Fibroblast of skin of left quadriceps (primary cell): ENCODE measurements around the gene ATG2B.
A peak's percentile ranks its signal among the peaks of the same experiment; 100 is the strongest.
"Not testable (repeated sequence)": the region's sequence is repeated elsewhere in the genome, so short reads cannot be mapped to it uniquely, and the experiment has no call there.

ENCODE experiments used
- DNase-seq, 2 experiments: peaks; one replicate each; pipeline ENCODE4 v3.0.0-alpha.2; 2013; ENCODE audit warnings: low read depth in 2 of 2

ATG2B gene

DNA sequence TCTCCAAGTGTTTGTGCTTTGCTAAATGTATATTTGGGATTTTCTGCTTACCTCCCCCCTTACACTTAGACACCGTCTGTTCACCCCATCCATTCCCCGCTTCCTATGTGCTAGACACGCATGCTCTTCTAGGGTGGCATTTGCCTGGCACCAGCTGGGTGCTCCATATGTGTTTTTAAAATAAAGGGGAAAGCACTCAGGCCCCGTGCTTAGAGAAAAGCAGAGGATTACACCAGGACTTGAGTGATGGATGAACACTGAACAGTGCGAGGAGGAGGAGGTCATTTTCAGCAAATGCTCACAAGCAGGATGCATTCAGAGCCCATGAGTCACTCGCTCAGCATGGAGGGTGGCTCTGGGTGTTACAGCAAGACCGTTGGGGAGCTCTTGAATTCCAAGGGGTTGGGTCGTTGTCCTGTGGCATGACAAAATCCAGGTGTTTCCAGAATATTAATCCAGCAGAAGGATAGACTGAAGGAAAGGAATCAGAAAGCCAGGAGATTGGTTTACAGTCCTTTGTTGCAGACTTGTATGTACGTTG, 110.1 kb downstream of the ATG2B start:
- peak; percentile 84 to 85 for DNase-seq

DNA sequence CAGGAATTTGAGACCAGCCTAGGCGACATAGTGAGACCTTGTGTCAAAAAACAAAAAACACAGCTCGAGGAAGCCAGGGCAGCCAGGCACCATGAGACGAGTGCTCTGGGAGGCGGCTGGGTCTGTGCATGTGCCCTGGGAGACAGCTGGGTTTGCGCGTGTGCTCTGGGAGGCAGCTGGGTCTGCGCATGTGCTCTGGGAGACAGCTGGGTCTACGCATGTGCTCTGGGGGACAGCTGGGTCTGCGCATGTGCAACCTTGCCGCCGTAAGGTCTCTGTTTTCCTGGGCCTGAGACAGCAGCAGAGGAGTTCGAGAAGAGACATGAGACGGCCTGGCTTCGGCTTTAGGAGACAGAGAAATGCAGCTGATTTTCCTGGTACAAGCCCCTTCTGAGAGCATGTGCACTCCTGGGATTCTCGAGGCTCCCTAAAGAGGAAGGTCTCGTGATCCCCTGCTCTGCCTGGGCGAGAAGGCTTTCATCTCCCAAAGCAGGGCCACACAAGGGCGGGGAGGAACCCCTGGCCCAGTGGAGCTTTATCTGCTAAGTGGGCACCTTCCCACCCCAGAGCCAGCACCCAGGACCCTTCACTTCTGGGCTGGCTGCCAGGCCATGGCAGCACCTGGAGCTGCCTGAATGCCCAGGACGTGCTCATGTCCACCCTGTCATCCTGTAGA, 110.7 kb downstream of the ATG2B start:
- DNase-seq: peak; percentile 54 to 57

- DNase-seq: no peak
Observed at GRCh38 chr14:96251656-96252155, 111.4 kb downstream of the ATG2B start.

DNA sequence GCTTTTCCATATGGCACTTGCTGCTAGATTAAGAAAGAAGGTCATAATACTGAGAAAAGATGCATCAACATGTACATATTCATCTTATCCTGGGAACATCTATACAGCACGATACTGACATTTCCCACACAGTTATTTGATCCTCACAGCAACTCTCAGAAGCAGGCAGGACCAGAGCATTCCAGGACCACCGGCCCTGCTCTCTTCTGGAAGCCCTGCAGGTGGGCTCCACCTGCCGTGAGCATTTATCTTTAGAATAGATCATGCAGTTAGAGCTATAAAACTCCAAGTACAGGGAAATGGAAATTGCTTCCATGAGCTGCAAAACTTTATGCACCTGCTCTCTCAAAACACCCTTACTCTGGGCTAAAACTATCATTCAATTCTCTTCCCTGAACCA, 112.7 kb downstream of the ATG2B start:
- DNase-seq: no peak

DNA sequence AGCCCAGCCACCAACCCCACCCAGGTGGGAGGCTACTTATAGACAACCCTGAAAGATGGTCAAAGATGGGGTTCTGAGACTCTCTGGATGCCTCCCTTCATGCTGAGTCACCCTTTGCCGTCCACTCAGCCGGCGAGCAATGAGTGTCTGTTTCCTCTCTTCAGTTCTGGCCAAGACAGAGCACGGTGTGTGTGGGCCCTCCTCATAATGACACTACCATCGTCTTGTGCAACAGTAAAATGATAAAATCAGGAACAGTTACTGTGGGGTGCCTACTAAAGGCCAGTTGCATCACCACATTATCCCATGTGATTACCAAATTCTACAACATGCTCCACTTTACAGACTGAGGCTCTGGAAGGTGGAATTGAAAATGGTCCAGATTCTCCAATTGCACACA, 114.1 kb downstream of the ATG2B start:
- DNase-seq: peak; percentile 81 to 83

DNA sequence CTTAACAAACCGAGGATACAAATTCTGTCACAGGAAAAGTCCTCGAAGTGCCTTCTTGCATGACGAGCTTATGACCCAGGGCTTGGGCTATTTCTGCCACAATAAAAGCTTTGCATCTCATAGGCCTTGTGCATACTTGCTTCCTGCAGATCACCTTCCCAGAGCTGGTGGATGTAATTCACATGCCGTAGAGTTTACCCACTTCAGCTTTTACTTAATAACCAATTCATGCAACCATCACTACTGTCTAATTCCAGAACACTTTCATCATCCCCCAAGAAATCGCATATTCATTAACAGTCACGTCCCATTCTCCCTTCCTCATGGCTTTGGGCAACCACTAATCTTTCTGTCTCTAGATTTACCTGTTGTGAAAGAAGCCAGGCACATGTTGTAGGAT, 116.1 kb downstream of the ATG2B start:
- no peak for DNase-seq

DNA sequence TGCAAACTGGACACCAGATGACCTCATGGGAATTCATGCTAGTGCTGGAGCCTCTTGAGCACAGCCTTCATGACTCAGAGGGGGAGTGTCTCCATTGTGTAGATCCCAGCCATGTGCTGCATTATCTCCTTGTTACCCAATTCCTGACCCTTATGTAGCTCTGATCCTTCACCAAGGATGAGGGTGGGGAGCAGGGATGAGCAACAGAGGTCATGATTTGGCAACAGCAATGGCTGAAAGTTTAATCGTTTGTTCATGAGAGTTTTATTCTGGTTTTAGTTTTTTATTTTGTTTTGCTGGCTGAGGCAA, 116.6 kb downstream of the ATG2B start:
- peak; percentile 78 to 82 for DNase-seq

GRCh38 chr14:96245710-96246538, 117.2 kb downstream of the ATG2B start:
- DNase-seq: peak; percentile 62 to 67

DNA sequence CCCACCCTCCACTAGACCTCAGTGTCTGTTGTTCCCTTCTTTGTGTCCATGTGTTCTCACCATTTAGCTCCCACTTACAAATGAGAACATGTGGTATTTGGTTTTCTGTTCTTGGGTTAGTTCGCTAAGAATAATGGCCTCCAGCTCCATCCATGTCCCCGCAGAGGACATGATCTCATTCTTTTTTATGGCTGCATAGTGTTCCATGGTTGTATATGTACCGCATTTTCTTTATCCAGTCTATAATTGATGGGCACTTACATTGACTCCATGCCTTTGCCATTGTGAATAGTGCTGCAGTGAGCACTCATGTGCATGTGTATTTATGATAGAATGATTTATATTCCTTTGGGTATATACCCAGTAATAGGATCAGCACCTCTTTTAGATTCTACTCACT, 118.1 kb downstream of the ATG2B start:
- DNase-seq: not testable (repeated sequence)

DNA sequence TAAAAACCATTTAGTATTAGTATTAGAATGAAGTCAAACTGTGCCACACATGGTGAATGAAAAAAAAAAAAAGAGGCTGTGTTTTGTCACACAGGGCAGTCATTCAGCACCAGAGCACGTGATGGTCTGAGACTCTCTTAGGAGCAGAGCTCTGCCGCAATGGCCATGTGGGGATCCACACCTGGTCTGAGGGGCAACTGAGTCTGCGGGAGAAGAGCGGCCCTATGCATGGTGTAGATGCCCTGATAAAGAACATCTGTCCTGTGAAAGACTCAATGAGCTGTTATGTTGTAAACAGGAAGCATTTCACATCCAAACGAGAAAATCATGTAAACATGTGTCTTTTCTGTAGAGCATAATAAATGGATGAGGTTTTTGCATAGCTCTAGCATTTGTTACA, 119.4 kb downstream of the ATG2B start:
- no peak for DNase-seq

DNA sequence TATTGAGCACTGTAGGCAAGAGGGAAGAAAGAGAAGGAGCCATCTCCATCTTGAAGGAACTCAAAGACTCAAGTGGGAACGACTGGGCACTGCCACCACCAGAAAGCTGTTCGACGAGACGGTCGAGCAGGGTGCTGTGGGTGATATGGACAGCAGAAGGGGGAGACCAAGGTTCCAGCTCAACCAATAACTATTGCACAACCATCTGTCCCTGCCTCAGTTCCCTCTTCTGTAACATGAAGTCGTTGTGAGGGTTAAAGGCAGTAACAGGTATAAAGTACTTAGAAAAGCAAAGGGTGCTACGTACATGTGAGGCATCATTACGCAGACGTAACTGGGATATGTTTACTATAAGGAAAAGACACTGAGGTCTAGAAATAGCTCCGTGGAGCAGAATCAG, 121.0 kb downstream of the ATG2B start:
- no peak for DNase-seq

GRCh38 chr14:96240641-96241040, 122.5 kb downstream of the ATG2B start:
- DNase-seq: no peak

DNA sequence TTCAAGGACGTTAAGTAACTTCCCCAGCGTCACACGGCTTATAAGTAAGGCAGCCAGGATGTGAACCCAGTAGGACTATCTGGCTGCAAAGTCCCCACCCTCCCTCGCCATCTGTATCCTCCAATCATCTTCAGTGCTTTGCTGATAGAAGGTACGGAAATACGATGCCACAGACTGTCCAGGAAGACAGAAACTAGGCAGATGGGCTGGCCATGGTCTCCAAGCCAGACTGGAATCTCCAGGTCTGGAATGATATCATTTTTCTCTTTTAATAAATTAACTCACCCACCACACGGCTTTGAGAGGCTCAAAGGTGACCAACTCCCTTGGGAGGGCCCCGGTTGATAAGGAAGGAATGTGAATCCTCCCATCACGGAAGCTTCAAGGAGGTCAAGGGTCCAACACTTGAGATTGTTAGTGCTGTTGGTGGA, 123.4 kb downstream of the ATG2B start:
- no peak for DNase-seq

DNA sequence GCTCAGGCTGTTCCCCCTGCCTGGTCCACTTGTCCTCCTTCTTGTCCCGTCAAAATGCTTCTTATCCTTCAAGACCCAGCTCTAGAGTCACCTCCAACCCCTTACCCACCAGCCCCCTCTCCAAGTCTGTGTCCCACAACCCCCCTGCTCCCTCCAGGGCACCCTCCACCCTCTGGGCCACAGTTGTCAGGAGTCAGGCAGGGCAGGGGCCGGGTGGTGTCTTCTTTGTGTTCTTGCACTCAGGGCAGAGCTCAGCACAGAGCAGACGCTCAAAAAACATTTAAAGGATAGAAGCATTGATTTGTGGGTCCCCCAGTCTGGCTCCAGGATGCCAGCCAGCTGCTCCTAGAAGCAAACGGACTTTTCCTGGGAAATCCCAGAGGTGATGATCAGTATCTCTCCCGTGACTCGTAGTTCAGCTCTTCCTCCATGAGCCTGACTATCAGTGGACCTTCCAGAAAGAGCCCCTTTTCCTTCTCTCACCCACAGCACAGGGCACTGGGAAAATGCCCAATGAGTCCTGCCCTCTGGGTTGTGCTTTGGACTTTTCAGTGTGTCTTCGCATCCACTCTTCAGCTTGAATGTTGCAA, 124.4 kb downstream of the ATG2B start:
- no peak for DNase-seq

DNA sequence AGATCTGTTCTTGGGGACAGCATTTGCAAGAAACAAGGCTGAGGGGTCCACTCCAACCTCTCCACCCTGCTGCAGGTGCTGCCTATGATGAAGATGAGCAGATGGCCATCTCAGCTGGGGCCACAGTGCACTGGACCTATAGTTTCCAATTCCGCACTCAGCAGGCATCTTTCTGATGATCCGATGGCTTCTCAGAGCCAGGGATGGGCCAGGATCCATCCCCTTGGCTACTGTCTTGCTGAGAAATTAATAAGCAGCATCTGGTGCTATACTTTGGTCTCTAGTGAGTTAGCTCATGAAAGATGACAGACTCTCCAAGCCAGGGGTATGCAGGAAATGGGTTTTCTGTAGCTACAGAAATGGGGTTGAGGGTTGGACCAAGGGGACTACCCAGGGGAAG, 125.5 kb downstream of the ATG2B start:
- DNase-seq: no peak

DNA sequence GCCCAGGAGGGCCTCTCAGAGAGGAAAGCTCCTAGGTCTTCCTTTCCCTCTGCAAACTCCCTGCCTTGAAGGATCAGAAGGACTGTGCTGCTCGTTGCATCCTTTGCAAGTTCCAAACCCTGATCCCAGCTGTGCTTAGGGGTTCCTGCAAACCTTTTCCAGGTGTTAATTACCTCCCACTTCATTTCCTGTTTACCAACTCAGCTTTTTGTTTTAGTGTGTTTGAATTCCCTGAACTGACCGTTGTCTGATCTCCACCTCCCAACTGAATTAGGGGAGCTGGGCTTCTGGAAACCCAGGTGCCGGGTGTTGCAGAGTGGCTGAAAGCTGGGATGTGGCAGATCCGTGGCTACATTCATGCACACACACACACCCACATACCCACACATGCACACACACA, 127.7 kb downstream of the ATG2B start:
- DNase-seq: no peak

- DNase-seq: no peak
Observed at GRCh38 chr14:96233661-96234060, 129.5 kb downstream of the ATG2B start.

DNA sequence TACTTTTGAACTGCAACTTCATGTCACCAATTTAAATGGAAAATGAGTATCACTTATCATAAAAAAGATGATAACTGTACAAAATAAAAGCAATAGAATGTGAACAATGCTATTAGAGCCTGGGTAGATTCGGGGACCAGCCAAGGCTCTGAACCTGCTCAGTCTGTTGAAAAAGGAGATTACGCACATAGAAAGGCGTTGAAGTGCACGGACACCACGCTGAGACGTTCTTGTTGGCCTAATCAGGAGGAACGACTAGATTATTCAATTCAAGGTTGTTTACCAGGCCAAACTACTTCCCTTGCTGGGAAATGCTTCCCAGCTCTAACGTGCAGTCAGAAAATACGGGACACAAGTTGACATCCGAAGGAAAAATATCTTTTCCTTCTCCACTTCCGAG, 130.6 kb downstream of the ATG2B start:
- DNase-seq: no peak

- DNase-seq: no peak
Observed at GRCh38 chr14:96231526-96232130, 131.5 kb downstream of the ATG2B start.

DNA sequence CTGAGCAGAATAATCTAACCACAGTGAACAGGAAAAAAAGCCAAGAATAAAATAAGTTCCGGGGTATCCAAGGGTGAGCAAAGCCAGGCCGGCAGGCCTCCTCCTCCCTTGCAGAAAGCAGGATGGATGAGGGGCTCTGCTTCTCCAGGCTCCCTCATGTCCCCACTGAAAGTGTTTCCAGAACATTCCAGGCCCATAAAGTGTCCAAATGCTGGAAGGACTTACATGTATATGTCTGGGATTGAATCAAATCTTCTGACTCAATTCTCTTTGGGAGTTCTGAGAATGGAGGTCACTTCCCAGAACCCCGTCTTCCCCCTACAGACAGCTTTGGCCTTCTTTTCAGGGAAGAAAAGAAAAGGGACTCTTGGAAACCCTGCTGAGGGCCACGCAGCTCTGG, 132.1 kb downstream of the ATG2B start:
- DNase-seq: no peak

GRCh38 chr14:96229315-96229714, 133.8 kb downstream of the ATG2B start:
- no peak for DNase-seq
